HEK293T (cell line): ENCODE measurements around the gene EPG5.

Experiments
- ARNT ChIP-seq: fragments of 450-650 bp; IDR thresholded peaks from 2 replicates; pipeline ENCODE4 v1.6.1; 2017; ENCODE audit warnings: mild to moderate bottlenecking
- BHLHE40 ChIP-seq: fragments of 450-650 bp; IDR thresholded peaks from 2 replicates; pipeline ENCODE4 v1.6.1; 2016; ENCODE audit warnings: mild to moderate bottlenecking, moderate library complexity, borderline replicate concordance
- CTBP1 ChIP-seq: fragments of 450-650 bp; IDR thresholded peaks from 2 replicates; pipeline ENCODE4 v1.6.1; 2016; ENCODE audit warnings: borderline replicate concordance
- ELF4 ChIP-seq: fragments of 450-650 bp; IDR thresholded peaks from 2 replicates; pipeline ENCODE4 v1.6.1; 2017; ENCODE audit warnings: antibody characterized with exemption
- FOXA1 ChIP-seq: fragments of 450-650 bp; IDR thresholded peaks from 2 replicates; pipeline ENCODE4 v1.6.1; 2016; ENCODE audit warnings: mild to moderate bottlenecking
- FOXK2 ChIP-seq: fragments of 450-650 bp; IDR thresholded peaks from 2 replicates; pipeline ENCODE4 v1.6.1; 2016; ENCODE audit warnings: mild to moderate bottlenecking
- FOXM1 ChIP-seq: fragments of 450-650 bp; IDR thresholded peaks from 2 replicates; pipeline ENCODE4 v1.6.1; 2017; ENCODE audit warnings: mild to moderate bottlenecking, borderline replicate concordance
- L3MBTL2 ChIP-seq: fragments of 450-650 bp; conservative IDR thresholded peaks from 2 replicates; pipeline ENCODE4 v1.6.1; 2016; ENCODE audit warnings: mild to moderate bottlenecking
- SP1 ChIP-seq: fragments of 450-650 bp; IDR thresholded peaks from 2 replicates; pipeline ENCODE4 v1.6.1; 2017
- SUZ12 ChIP-seq: fragments of 450-650 bp; IDR thresholded peaks from 2 replicates; pipeline ENCODE4 v1.6.1; 2016; ENCODE audit warnings: mild to moderate bottlenecking
- ZNF384 ChIP-seq: fragments of 450-650 bp; IDR thresholded peaks from 2 replicates; pipeline ENCODE4 v1.6.1; 2016

DNA sequence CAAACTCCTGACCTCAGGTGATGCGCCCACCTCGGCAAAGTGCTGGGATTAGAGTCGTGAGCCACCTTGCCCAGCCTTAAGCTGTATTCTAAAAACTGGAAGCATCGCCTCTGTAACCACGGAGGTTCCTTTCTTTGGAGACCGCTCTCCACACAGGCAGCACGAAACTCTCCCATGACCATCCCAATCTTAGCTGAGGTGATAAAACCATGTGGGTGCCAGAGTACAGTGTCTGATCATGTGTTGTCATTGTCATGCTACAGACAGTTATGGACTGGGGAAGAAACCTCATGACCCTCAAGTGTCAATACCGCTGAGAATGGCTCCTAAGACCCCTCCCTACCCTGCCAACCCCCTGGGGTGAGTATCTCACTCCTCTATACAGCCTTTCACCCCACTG is 41.4 kb upstream of the EPG5 start:
- TF ChIP-seq ELF4 (no peak), ARNT (no peak), L3MBTL2 (no peak), BHLHE40 (no peak), ZNF384 (no peak), FOXM1 (no peak), FOXA1 (no peak), SUZ12 (no peak), CTBP1 (no peak), FOXK2 (no peak), SP1 (no peak)
